Left ventricle myocardium inferior (tissue), 1 donor: ENCODE results near the gene ZW10. TPM values are rescaled to one million over a fixed set of nuclear protein-coding genes. Genes with fewer than 3 reads are reported as not detected.
A peak's percentile ranks its signal among the peaks of the same experiment; 100 is the strongest.

Source experiments
- DNase-seq: peaks from one replicate; pipeline ENCODE4 v3.0.0-alpha.2; 2020
- H3K27ac ChIP-seq: fragments of 200-600 bp; replicated peaks from 2 replicates; pipeline ENCODE4 v1.8.0; 2021
- H3K27me3 ChIP-seq: fragments of 200-600 bp; 2 replicates; pipeline ENCODE4 v1.8.0; 2021; ENCODE audit warnings: low read depth
- H3K36me3 ChIP-seq: fragments of 200-600 bp; 2 replicates; pipeline ENCODE4 v1.8.0; 2021
- H3K4me1 ChIP-seq: fragments of 200-600 bp; 2 replicates; pipeline ENCODE4 v1.8.0; 2021
- H3K4me3 ChIP-seq: fragments of 200-600 bp; 2 replicates; pipeline ENCODE4 v1.8.0; 2021; ENCODE audit warnings: mild to moderate bottlenecking, moderate library complexity
- H3K9me3 ChIP-seq: fragments of 200-600 bp; replicated peaks from 2 replicates; pipeline ENCODE4 v1.8.0; 2021
- intact Hi-C: fragments of 100-400 bp; cut with micrococcal nuclease; formaldehyde crosslinking; loops from one replicate; pipeline ENCODE4 v1.11.0; 2022
- total RNA-seq: library from RNA; stranded (reverse); fragmentation: NEBNext Ultra II Directional; extraction: Animal tissue kit (Norgen Biotek cat#: 25700); gene quantifications from one replicate; pipeline ENCODE4 v1.2.1, GENCODE V29; 2021
- TF ChIP-seq, protein P1 (sequence below): fragments of 200-600 bp; IDR thresholded peaks from 2 replicates; pipeline ENCODE4 v1.8.0; 2021; ENCODE audit warnings: antibody characterized with exemption, mild to moderate bottlenecking, borderline replicate concordance
- donor health status: DM: no; HTN: yes; CAD: no; lungs with severe emphysema.

Gene ZW10
- total RNA-seq, 1 donor from 2014 or later = 8.6 TPM

DNA sequence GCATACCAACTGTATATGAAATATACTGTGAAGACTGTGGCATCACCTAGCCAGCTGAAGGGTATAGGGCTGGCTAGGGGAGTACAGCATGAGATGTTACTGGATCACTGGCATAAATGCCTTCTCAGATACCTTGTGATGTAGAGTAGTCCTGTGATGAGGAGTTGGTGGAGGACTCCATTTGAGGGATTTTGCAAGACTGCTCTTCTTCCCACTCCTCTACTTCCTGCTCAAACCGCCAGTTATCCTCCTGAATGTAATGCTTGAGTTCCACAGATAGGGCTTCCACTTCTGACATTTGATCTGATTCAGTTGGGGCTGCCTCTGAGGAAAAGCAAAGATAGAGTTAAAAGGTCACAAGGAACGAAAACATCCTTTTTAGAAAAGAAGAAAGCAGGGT, 35.4 kb upstream of the ZW10 start:
- peaks cover 13% of the 10 kb centered on the region for H3K4me1 ChIP-seq
- H3K27me3 ChIP-seq = no peaks in the 10 kb centered on the region
- TF ChIP-seq, protein P1, sequence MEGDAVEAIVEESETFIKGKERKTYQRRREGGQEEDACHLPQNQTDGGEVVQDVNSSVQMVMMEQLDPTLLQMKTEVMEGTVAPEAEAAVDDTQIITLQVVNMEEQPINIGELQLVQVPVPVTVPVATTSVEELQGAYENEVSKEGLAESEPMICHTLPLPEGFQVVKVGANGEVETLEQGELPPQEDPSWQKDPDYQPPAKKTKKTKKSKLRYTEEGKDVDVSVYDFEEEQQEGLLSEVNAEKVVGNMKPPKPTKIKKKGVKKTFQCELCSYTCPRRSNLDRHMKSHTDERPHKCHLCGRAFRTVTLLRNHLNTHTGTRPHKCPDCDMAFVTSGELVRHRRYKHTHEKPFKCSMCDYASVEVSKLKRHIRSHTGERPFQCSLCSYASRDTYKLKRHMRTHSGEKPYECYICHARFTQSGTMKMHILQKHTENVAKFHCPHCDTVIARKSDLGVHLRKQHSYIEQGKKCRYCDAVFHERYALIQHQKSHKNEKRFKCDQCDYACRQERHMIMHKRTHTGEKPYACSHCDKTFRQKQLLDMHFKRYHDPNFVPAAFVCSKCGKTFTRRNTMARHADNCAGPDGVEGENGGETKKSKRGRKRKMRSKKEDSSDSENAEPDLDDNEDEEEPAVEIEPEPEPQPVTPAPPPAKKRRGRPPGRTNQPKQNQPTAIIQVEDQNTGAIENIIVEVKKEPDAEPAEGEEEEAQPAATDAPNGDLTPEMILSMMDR = no peak
- no peaks in the 10 kb centered on the region for H3K9me3 ChIP-seq
- H3K4me3 ChIP-seq = no peak overlapping the region
- no peak for DNase-seq
- intact Hi-C loops = no loop called here
- H3K27ac ChIP-seq = no peak overlapping the region
- H3K36me3 ChIP-seq = peaks cover 98% of the 10 kb centered on the region

DNA sequence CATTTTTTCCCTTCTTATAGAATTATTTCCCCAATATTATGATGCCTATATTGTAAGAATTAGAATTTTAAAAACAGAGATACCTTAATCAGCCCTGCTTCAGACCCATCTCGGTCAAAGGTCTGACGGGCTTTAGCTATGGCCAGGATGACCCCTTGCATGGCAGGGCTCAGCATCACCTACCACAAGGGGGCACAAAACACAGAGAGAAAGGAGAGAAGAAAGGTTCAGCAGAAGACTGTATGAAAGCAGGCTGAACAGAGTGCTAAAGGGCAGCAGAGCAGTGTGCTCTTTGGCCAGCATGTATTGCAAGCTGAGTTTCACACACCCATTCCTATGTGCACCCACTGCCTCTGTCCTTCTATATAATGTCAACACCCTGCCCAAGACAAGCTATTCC, 32.9 kb upstream of the ZW10 start:
- TF ChIP-seq, protein P1 = peak; percentile 56
- Histone ChIP-seq H3K27me3 (no peaks in the 10 kb centered on the region), H3K36me3 (peaks cover 98% of the 10 kb centered on the region), H3K4me3 (no peak overlapping the region), H3K27ac (no peak overlapping the region), H3K4me1 (no peaks in the 10 kb centered on the region), H3K9me3 (no peaks in the 10 kb centered on the region)
- intact Hi-C loops = no loop called here
- no peak for DNase-seq

DNA sequence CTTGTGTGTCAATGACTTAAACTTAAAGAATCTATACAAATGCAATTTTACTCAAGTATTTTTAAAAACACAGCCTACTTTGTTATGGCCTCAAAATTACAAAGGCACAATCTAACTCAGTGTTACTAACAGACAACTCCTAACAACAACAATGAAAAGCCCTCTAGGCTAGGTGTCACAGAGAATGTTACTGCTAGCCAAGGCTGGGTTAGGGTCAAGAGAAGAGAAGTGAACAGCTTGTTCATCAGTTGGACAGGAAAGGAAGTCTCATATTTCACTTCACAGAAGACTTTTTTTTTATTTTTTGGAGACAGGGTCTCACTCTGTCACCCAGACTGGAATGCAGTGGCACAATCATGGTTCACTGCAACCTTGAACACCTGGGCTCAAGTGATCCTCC, 32.1 kb upstream of the ZW10 start:
- no peaks in the 10 kb centered on the region for H3K27me3 ChIP-seq
- peaks cover 98% of the 10 kb centered on the region for H3K36me3 ChIP-seq
- H3K27ac ChIP-seq = no peak overlapping the region
- H3K4me3 ChIP-seq = no peak overlapping the region
- no peak for DNase-seq
- no peaks in the 10 kb centered on the region for H3K9me3 ChIP-seq
- no peaks in the 10 kb centered on the region for H3K4me1 ChIP-seq
- TF ChIP-seq, protein P1 = no peak
- intact Hi-C loops = no loop called here

DNA sequence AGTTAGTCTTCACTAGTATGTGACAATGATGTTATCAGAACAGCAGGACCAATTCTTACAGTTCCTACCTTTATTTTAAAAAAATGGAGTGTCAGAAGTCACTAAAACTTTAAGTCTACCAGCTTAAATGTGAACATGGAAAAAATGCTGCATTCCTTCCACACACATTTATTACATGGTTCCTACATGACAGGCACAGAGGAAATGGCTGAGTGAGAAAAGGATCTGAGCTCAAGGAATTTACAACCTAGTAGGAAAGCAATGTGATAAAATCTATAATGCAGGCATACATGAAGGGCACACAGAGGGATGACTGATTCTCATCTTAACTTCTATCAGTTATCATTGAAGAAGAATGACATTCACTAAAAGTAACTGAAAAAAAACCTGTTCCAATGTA, 29.1 kb upstream of the ZW10 start:
- Histone ChIP-seq H3K27me3 (no peaks in the 10 kb centered on the region), H3K36me3 (peaks cover 95% of the 10 kb centered on the region), H3K4me3 (no peak overlapping the region), H3K9me3 (no peaks in the 10 kb centered on the region), H3K27ac (no peak overlapping the region), H3K4me1 (no peaks in the 10 kb centered on the region)
- TF ChIP-seq, protein P1 = no peak
- intact Hi-C loops = no loop called here
- DNase-seq = no peak

DNA sequence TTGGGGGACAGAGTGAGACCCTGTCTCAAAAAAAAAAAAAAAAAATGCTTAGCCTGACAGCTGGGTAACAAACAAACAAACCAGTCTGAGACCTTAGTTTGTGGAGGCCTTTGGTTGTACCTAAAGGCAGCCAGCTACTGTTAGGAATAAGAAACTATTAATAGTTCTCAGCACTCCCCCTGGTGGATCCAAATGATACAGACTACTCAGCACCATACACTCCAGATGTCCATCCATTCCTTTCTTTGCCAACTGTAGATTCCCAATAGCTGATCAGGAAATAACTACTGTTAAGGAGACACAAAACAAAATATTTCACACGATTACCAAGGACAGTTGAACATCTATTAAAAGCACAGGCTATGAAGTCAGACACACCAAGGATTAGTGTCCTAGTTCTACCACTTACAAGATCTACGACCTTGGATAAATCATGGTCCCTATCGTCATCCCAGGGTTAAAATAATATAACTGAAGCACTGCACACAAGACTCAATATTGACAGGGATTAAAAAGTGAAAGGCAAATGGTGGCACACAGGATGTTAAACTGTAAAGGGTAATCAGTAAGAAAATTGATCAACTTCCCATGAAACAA, 23.3 kb upstream of the ZW10 start:
- peaks cover 40% of the 10 kb centered on the region for H3K36me3 ChIP-seq
- no peaks in the 10 kb centered on the region for H3K9me3 ChIP-seq
- no peak overlapping the region for H3K4me3 ChIP-seq
- no peak for DNase-seq
- intact Hi-C loops = no loop called here
- no peak overlapping the region for H3K27ac ChIP-seq
- H3K4me1 ChIP-seq = no peaks in the 10 kb centered on the region
- TF ChIP-seq, protein P1 = peak; percentile 74
- H3K27me3 ChIP-seq = no peaks in the 10 kb centered on the region
